Activated CD4-positive, alpha-beta T cell treated with anti-CD3 and anti-CD28 coated beads for 48 hours (primary cell): ENCODE data around the gene MRM1.

Experiments used
- DNase-seq: peaks from one replicate; pipeline ENCODE4 v3.0.0-alpha.2; 2020

The MRM1 gene

GRCh38 chr17:36632916-36633771 is 31.8 kb downstream of the MRM1 start:
- no peak for DNase-seq

- no peak for DNase-seq
Measured at GRCh38 chr17:36640346-36640745, 39.0 kb downstream of the MRM1 start.

- no peak for DNase-seq
Measured at GRCh38 chr17:36640836-36641235, 39.5 kb downstream of the MRM1 start.

GRCh38 chr17:36641331-36641876 is 40.0 kb downstream of the MRM1 start:
- no peak for DNase-seq

GRCh38 chr17:36641877-36642845 is 40.8 kb downstream of the MRM1 start:
- peak; percentile 21 for DNase-seq

GRCh38 chr17:36643086-36643685 is 41.8 kb downstream of the MRM1 start:
- no peak for DNase-seq

- DNase-seq: no peak
Measured at GRCh38 chr17:36645422-36645821, 44.0 kb downstream of the MRM1 start.

- DNase-seq: no peak
Measured at GRCh38 chr17:36647636-36648035, 46.3 kb downstream of the MRM1 start.

GRCh38 chr17:36650096-36650775 is 48.9 kb downstream of the MRM1 start:
- DNase-seq: no peak

GRCh38 chr17:36653374-36653773 is 52.0 kb downstream of the MRM1 start:
- DNase-seq: no peak

GRCh38 chr17:36653856-36654255 is 52.5 kb downstream of the MRM1 start:
- no peak for DNase-seq

- DNase-seq: no peak
Measured at GRCh38 chr17:36655726-36656125, 54.3 kb downstream of the MRM1 start.

GRCh38 chr17:36657390-36657762 is 56.0 kb downstream of the MRM1 start:
- no peak for DNase-seq

GRCh38 chr17:36657763-36658490 is 56.5 kb downstream of the MRM1 start:
- DNase-seq: peak; percentile 26
